ENCODE results near the gene FBRSL1. TPM values are rescaled to one million over a fixed set of nuclear protein-coding genes. Genes with fewer than 3 reads are reported as not detected.

FBRSL1 gene
- total RNA-seq, 1 experiment from 2014 or later = 96.1 TPM

- Histone ChIP-seq H3K27me3 (replicated peaks; ENCODE audit: control insufficient read depth, insufficient read depth, low read length) (no peaks in the 10 kb centered on the region), H3K36me3 (ENCODE audit: control insufficient read depth, insufficient read depth, low read length) (no peaks in the 10 kb centered on the region), H3K9me3 (no peaks in the 10 kb centered on the region), H3K4me1 (no peaks in the 10 kb centered on the region), H3K4me3 (ENCODE audit: low read depth, low read length) (no peak overlapping the region)
- H3K4me1 Mint-ChIP-seq (ENCODE audit: low read depth, unreplicated experiment) = no peaks in the 10 kb centered on the region
- no peaks in the 10 kb centered on the region for H3K36me3 Mint-ChIP-seq (ENCODE audit: insufficient read depth, unreplicated experiment)
- ChIA-PET CTCF (no interaction called here), POLR2A (no interaction called here)
- no TSS peak for BruUV-seq (replicated peaks)
- H3K9me3 Mint-ChIP-seq (ENCODE audit: unreplicated experiment) = no peaks in the 10 kb centered on the region
- H3K27me3 Mint-ChIP-seq (ENCODE audit: insufficient read depth, unreplicated experiment) = no peaks in the 10 kb centered on the region
- no peak for TF ChIP-seq CTCF (IDR thresholded peaks at IDR 0.05; ENCODE audit: insufficient read depth in 1 of 2, low read depth in 1 of 2, low read length in 1 of 2, severe bottlenecking in 1 of 2, unreplicated experiment in 1 of 2)
- DNase-seq = no peak
- no peak overlapping the region for H3K4me3 Mint-ChIP-seq (ENCODE audit: unreplicated experiment)
- intact Hi-C loops (cut with micrococcal nuclease; ENCODE audit: unreplicated experiment) = no loop called here
- H3K27ac Mint-ChIP-seq (ENCODE audit: unreplicated experiment) = no peak overlapping the region
Measured at GRCh38 chr12:132541996-132542395, 52.0 kb downstream of the FBRSL1 start.

- H3K36me3 Mint-ChIP-seq (ENCODE audit: insufficient read depth, unreplicated experiment) = no peaks in the 10 kb centered on the region
- H3K4me3 Mint-ChIP-seq (ENCODE audit: unreplicated experiment) = no peak overlapping the region
- intact Hi-C loops (cut with micrococcal nuclease; ENCODE audit: unreplicated experiment) = no loop called here
- Histone ChIP-seq H3K36me3 (ENCODE audit: control insufficient read depth, insufficient read depth, low read length) (no peaks in the 10 kb centered on the region), H3K27me3 (replicated peaks; ENCODE audit: control insufficient read depth, insufficient read depth, low read length) (no peaks in the 10 kb centered on the region), H3K9me3 (no peaks in the 10 kb centered on the region), H3K4me1 (no peaks in the 10 kb centered on the region), H3K4me3 (ENCODE audit: low read depth, low read length) (no peak overlapping the region)
- no peak overlapping the region for H3K27ac Mint-ChIP-seq (ENCODE audit: unreplicated experiment)
- H3K9me3 Mint-ChIP-seq (ENCODE audit: unreplicated experiment) = no peaks in the 10 kb centered on the region
- ChIA-PET CTCF (no interaction called here), POLR2A (no interaction called here)
- TF ChIP-seq CTCF (IDR thresholded peaks at IDR 0.05; ENCODE audit: insufficient read depth in 1 of 2, low read depth in 1 of 2, low read length in 1 of 2, severe bottlenecking in 1 of 2, unreplicated experiment in 1 of 2) = no peak
- no peaks in the 10 kb centered on the region for H3K4me1 Mint-ChIP-seq (ENCODE audit: low read depth, unreplicated experiment)
- no TSS peak for BruUV-seq (replicated peaks)
- DNase-seq = no peak
- H3K27me3 Mint-ChIP-seq (ENCODE audit: insufficient read depth, unreplicated experiment) = no peaks in the 10 kb centered on the region
Measured at GRCh38 chr12:132542661-132543060, 52.7 kb downstream of the FBRSL1 start.

GRCh38 chr12:132543298-132544079, 53.5 kb downstream of the FBRSL1 start:
- no peak for TF ChIP-seq CTCF (IDR thresholded peaks at IDR 0.05; ENCODE audit: insufficient read depth in 1 of 2, low read depth in 1 of 2, low read length in 1 of 2, severe bottlenecking in 1 of 2, unreplicated experiment in 1 of 2)
- Mint-ChIP-seq H3K4me3 (ENCODE audit: unreplicated experiment) (no peak overlapping the region), H3K27ac (ENCODE audit: unreplicated experiment) (no peak overlapping the region), H3K4me1 (ENCODE audit: low read depth, unreplicated experiment) (no peaks in the 10 kb centered on the region), H3K36me3 (ENCODE audit: insufficient read depth, unreplicated experiment) (no peaks in the 10 kb centered on the region), H3K27me3 (ENCODE audit: insufficient read depth, unreplicated experiment) (no peaks in the 10 kb centered on the region), H3K9me3 (ENCODE audit: unreplicated experiment) (no peaks in the 10 kb centered on the region)
- Histone ChIP-seq H3K4me1 (no peaks in the 10 kb centered on the region), H3K27me3 (replicated peaks; ENCODE audit: control insufficient read depth, insufficient read depth, low read length) (no peaks in the 10 kb centered on the region), H3K9me3 (no peaks in the 10 kb centered on the region), H3K36me3 (ENCODE audit: control insufficient read depth, insufficient read depth, low read length) (no peaks in the 10 kb centered on the region), H3K4me3 (ENCODE audit: low read depth, low read length) (no peak overlapping the region)
- CTCF ChIA-PET = no interaction called here
- DNase-seq = no peak
- no TSS peak for BruUV-seq (replicated peaks)
- intact Hi-C loops (cut with micrococcal nuclease; ENCODE audit: unreplicated experiment) = no loop called here
- POLR2A ChIA-PET = no interaction called here

Data from Caco-2 (cell line).